HL-60/S4 treated with phorbol 12-myristate 13-acetate at 8.2 ng/mL for 4 days and 3 days (cell line): ENCODE results near the gene CYP2U1.
"Not testable (repeated sequence)": the region's sequence is repeated elsewhere in the genome, so short reads cannot be mapped to it uniquely, and the experiment has no call there.

Experiments
- in situ Hi-C: fragments of 300-500 bp; cut with MboI; formaldehyde crosslinking; loops from 2 replicates; pipeline ENCODE4 v1.15.0; 2022; ENCODE audit warnings: low sequenced_read_pairs

The CYP2U1 gene

GRCh38 chr4:107916623-107917022 is 14.7 kb upstream of the CYP2U1 start:
- in situ Hi-C loops, result loop anchor here (10.0 kb wide), 1 partner anchor 162 kb away; no protein-coding TSS in a partner anchor

GRCh38 chr4:107917500-107917899 is 13.8 kb upstream of the CYP2U1 start:
- in situ Hi-C loops, result loop anchor here (10.0 kb wide), 1 partner anchor 163 kb away; no protein-coding TSS in a partner anchor

GRCh38 chr4:107922486-107923473 is 8.6 kb upstream of the CYP2U1 start:
- in situ Hi-C loops, result no loop called here

GRCh38 chr4:107925713-107926112 is 5.6 kb upstream of the CYP2U1 start:
- in situ Hi-C loops, result not testable (repeated sequence)

GRCh38 chr4:107926875-107927274 is 4.5 kb upstream of the CYP2U1 start:
- in situ Hi-C loops, result not testable (repeated sequence)

GRCh38 chr4:107931775-107932321 is 499 bp downstream of the CYP2U1 start:
- in situ Hi-C loops, result no loop called here

GRCh38 chr4:107935246-107935645 is 3.9 kb downstream of the CYP2U1 start:
- in situ Hi-C loops, result no loop called here

GRCh38 chr4:107937040-107937439 is 5.7 kb downstream of the CYP2U1 start:
- in situ Hi-C loops, result no loop called here

- in situ Hi-C loops, result no loop called here
Measured at GRCh38 chr4:107939307-107939706, 8.0 kb downstream of the CYP2U1 start.

- in situ Hi-C loops, result no loop called here
Measured at GRCh38 chr4:107945809-107946208, 14.5 kb downstream of the CYP2U1 start.

- in situ Hi-C loops, result no loop called here
Measured at GRCh38 chr4:107950746-107951540, 19.6 kb downstream of the CYP2U1 start.

GRCh38 chr4:107951551-107951950 is 20.2 kb downstream of the CYP2U1 start:
- in situ Hi-C loops, result no loop called here

GRCh38 chr4:107956011-107956410 is 24.7 kb downstream of the CYP2U1 start:
- in situ Hi-C loops, result no loop called here

- in situ Hi-C loops, result no loop called here
Measured at GRCh38 chr4:107966903-107967302, 35.6 kb downstream of the CYP2U1 start.

GRCh38 chr4:107967519-107967918 is 36.2 kb downstream of the CYP2U1 start:
- in situ Hi-C loops, result not testable (repeated sequence)

- in situ Hi-C loops, result not testable (repeated sequence)
Measured at GRCh38 chr4:107967921-107968320, 36.6 kb downstream of the CYP2U1 start.

- in situ Hi-C loops, result no loop called here
Measured at GRCh38 chr4:107970063-107970798, 38.9 kb downstream of the CYP2U1 start.

- in situ Hi-C loops, result no loop called here
Measured at GRCh38 chr4:107972605-107973004, 41.3 kb downstream of the CYP2U1 start.

GRCh38 chr4:107974523-107974922 is 43.2 kb downstream of the CYP2U1 start:
- in situ Hi-C loops, result no loop called here

- in situ Hi-C loops, result no loop called here
Measured at GRCh38 chr4:107977482-107977881, 46.1 kb downstream of the CYP2U1 start.
